PC-9 (cell line): ENCODE data around the gene DNAJC15. TPM values are rescaled to one million over a fixed set of nuclear protein-coding genes. Genes with fewer than 3 reads are reported as not detected.

Experiments
- BruUV-seq: library from RNA; stranded (reverse); fragments of 400-500 nt; replicated peaks from 2 replicates; lab custom pipeline; 2021; lab: Mats Ljungman, UMichigan
- CTCF ChIA-PET: fragments of 300-600 bp; sonication (Branson Sonifier 250); formaldehyde crosslinking; loops from one replicate; lab custom pipeline; 2022; ENCODE audit warnings: antibody characterized with exemption; lab: Charles Lee
- POLR2A ChIA-PET: fragments of 300-600 bp; sonication (Branson Sonifier 250); formaldehyde crosslinking; loops from one replicate; lab custom pipeline; 2022; ENCODE audit warnings: antibody characterized with exemption; ENCODE audit not compliant: unreplicated experiment; lab: Charles Lee
- DNase-seq, 2 experiments: peaks; one replicate each; pipeline versions ENCODE4 v3.0.0 to v3.0.0-alpha.2; 2015 to 2022; ENCODE audit warnings: mixed read lengths in 1 of 2
- H2AFZ ChIP-seq: fragments of 200-600 bp; sonication (generic); 2 replicates; pipeline ENCODE4 v1.8.1; 2017; ENCODE audit warnings: antibody characterized with exemption
- H3F3A ChIP-seq: fragments of 200-600 bp; sonication (generic); 2 replicates; pipeline ENCODE4 v1.8.1; 2017; ENCODE audit warnings: antibody characterized with exemption, mild to moderate bottlenecking, low read depth; ENCODE audit not compliant: insufficient read depth
- H3K27ac ChIP-seq: fragments of 200-600 bp; sonication (generic); 2 replicates; pipeline ENCODE4 v1.6.1; 2016; ENCODE audit warnings: mixed run types
- H3K27me3 ChIP-seq: fragments of 200-600 bp; sonication (generic); 2 replicates; pipeline ENCODE4 v1.6.1; 2016; ENCODE audit warnings: low read depth, mixed run types; ENCODE audit not compliant: insufficient read depth
- H3K36me3 ChIP-seq: fragments of 200-600 bp; sonication (generic); 2 replicates; pipeline ENCODE4 v1.6.1; 2016; ENCODE audit warnings: low read depth, mixed run types
- H3K4me1 ChIP-seq: fragments of 200-600 bp; sonication (generic); replicated peaks from 2 replicates; pipeline ENCODE4 v1.6.1; 2016; ENCODE audit warnings: mixed run types; ENCODE audit not compliant: insufficient read depth
- H3K4me2 ChIP-seq: fragments of 200-600 bp; sonication (generic); 2 replicates; pipeline ENCODE4 v1.6.1; 2017; ENCODE audit warnings: mixed run types
- H3K4me3 ChIP-seq: fragments of 200-600 bp; sonication (generic); 2 replicates; pipeline ENCODE4 v1.6.1; 2016; ENCODE audit warnings: mixed run types
- H3K79me2 ChIP-seq: fragments of 200-600 bp; sonication (generic); 2 replicates; pipeline ENCODE4 v1.6.1; 2017; ENCODE audit warnings: low read depth, mixed run types
- H3K9me2 ChIP-seq: fragments of 200-600 bp; sonication (generic); 2 replicates; pipeline ENCODE4 v1.8.1; 2017; ENCODE audit warnings: mild to moderate bottlenecking; ENCODE audit not compliant: insufficient read depth
- H3K9me3 ChIP-seq: fragments of 200-600 bp; sonication (generic); 2 replicates; pipeline ENCODE4 v1.8.1; 2016; ENCODE audit warnings: low read depth; ENCODE audit not compliant: insufficient read depth
- H4K20me1 ChIP-seq: fragments of 200-600 bp; sonication (generic); 2 replicates; pipeline ENCODE4 v1.8.1; 2017; ENCODE audit not compliant: insufficient read depth
- CTCF ChIP-seq: fragments of 200-600 bp; sonication (generic); conservative IDR thresholded peaks from 2 replicates; pipeline ENCODE4 v1.6.1; 2017; ENCODE audit warnings: mixed run types, antibody characterized with exemption, mild to moderate bottlenecking, moderate library complexity
- EZH2 ChIP-seq: fragments of 200-600 bp; sonication (generic); IDR thresholded peaks from 2 replicates; pipeline ENCODE4 v1.8.0; 2017; ENCODE audit warnings: antibody characterized with exemption, low read depth
- intact Hi-C: fragments of 100-400 bp; cut with micrococcal nuclease; formaldehyde crosslinking; loops from one replicate; pipeline ENCODE4 v1.10.0; 2022; ENCODE audit not compliant: unreplicated experiment
- total RNA-seq: library from RNA; stranded (reverse); gene quantifications from 2 replicates; pipeline ENCODE4 v1.2.3, GENCODE V29; 2021

The DNAJC15 gene
- total RNA-seq, 1 experiment from 2014 or later: 14.8 TPM

DNA sequence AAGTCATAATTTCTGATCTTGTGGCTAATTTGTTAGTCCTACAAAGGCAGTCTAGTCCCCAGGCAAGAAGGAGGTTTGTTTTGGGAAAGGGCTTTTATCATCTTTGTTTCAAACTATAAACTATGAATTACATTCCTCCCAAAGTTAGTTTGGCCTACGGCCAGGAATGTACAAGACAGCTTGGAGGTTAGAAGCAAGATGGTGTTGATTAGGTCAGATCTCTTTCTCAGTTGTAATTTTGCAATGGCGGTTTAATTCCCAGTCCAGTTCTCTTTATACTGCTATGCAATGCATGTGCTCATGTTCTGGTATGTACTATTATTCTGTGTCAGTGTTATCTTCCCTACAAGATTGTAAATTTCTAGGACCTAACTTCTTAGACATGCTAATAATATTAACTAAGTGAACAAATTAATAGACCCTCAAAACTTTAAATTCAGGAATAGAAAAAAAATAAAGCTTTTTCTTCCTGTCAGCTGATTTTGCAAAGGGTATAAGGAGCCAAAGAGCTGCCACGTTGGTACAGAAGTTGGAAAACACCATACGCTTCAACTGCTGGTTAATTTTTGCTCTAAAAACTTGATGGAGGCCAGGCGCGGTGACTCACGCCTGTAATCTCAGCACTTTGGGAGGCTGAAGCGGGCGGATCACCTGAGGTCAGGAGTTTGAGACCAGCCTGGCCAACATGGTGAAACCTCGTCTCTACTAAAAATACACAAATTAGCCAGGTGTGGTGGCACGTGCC lies 1.3 kb upstream of the DNAJC15 start:
- ChIA-PET CTCF (no interaction called here), POLR2A (no interaction called here)
- intact Hi-C loops: no loop called here

DNA sequence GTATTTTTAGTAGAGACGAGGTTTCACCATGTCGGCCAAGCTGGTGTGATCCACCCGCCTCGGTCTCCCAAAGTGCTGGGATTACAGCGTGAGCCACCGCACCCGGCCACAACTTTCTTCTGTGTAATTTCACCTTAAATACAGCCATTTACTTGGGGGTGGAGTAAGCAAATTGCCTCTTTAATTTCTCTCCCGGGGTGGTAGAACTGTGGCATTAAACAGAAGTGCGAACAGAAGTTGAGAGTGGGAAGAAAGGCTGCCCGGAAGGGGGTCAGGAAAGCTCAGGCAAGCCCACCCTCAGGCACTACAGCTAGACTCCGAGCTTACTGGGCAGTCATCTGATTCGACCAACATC lies 475 bp upstream of the DNAJC15 start:
- no peak for DNase-seq
- Histone ChIP-seq H3F3A (0 out of 2 replicates have a peak, but pooled peaks cover 5% of the 10 kb centered on the region), H3K79me2 (peaks cover 32% of the 10 kb centered on the region), H3K27me3 (no peaks in the 10 kb centered on the region), H3K27ac (0 out of 2 replicates have a peak overlapping the region, but pooled peaks have one; percentile 72), H4K20me1 (no peaks in the 10 kb centered on the region), H3K4me3 (peak overlapping the region; percentile 92), H3K9me3 (no peaks in the 10 kb centered on the region), H3K9me2 (no peaks in the 10 kb centered on the region), H3K36me3 (no peaks in the 10 kb centered on the region), H3K4me1 (0 out of 2 replicates have a peak, but pooled peaks cover 4% of the 10 kb centered on the region), H3K4me2 (peak overlapping the region; percentile 87), H2AFZ (peak overlapping the region; percentile 98)
- POLR2A ChIA-PET: no interaction called here
- BruUV-seq: no TSS peak
- intact Hi-C loops: no loop called here
- TF ChIP-seq EZH2 (no peak), CTCF (no peak)
- CTCF ChIA-PET: no interaction called here

More for the DNA sequence above, 1.3 kb upstream of the DNAJC15 start:
- DNase-seq: no peak
- no peak overlapping the region for H3K27ac ChIP-seq
- no TSS peak for BruUV-seq
- H3F3A ChIP-seq: 0 out of 2 replicates have a peak, but pooled peaks cover 5% of the 10 kb centered on the region
- peaks cover 28% of the 10 kb centered on the region for H3K79me2 ChIP-seq
- H2AFZ ChIP-seq: no peak overlapping the region
- H3K9me3 ChIP-seq: no peaks in the 10 kb centered on the region
- H3K27me3 ChIP-seq: no peaks in the 10 kb centered on the region
- no peaks in the 10 kb centered on the region for H3K9me2 ChIP-seq
- H3K4me1 ChIP-seq: 0 out of 2 replicates have a peak, but pooled peaks cover 4% of the 10 kb centered on the region
- no peak overlapping the region for H3K4me3 ChIP-seq
- H3K4me2 ChIP-seq: no peak overlapping the region
- H3K36me3 ChIP-seq: no peaks in the 10 kb centered on the region
- no peaks in the 10 kb centered on the region for H4K20me1 ChIP-seq
- TF ChIP-seq EZH2 (no peak), CTCF (no peak)

- Histone ChIP-seq H4K20me1 (peaks cover 5% of the 10 kb centered on the region; the same call in 1 of the 2 replicates), H3K4me3 (no peak overlapping the region), H3K27me3 (no peaks in the 10 kb centered on the region), H3K9me2 (peaks cover 7% of the 10 kb centered on the region; the same call in 1 of the 2 replicates), H2AFZ (no peak overlapping the region), H3K27ac (no peak overlapping the region), H3K79me2 (peaks cover 57% of the 10 kb centered on the region), H3K36me3 (no peaks in the 10 kb centered on the region; the same call in 1 of the 2 replicates), H3K4me1 (0 out of 2 replicates have a peak, but pooled peaks cover 4% of the 10 kb centered on the region), H3K9me3 (no peaks in the 10 kb centered on the region), H3F3A (0 out of 2 replicates have a peak, but pooled peaks cover 5% of the 10 kb centered on the region), H3K4me2 (no peak overlapping the region)
- DNase-seq: no peak
- ChIA-PET POLR2A (no interaction called here), CTCF (interaction anchor here (0.5 kb wide), 1 partner anchor 25 kb away, joined by 3 read pairs; no protein-coding TSS in a partner anchor)
- no peak for TF ChIP-seq EZH2
- no peak for TF ChIP-seq CTCF
- BruUV-seq: no TSS peak
- intact Hi-C loops: loop anchor here (5.0 kb wide), 1 partner anchor 54 kb away; no protein-coding TSS in a partner anchor
Observed at GRCh38 chr13:43026262-43026661, 2.9 kb downstream of the DNAJC15 start.
